Colonic mucosa (tissue), 4 donors: ENCODE data around the gene RHBDF1. TPM values are rescaled to one million over a fixed set of nuclear protein-coding genes. Genes with fewer than 3 reads are reported as not detected.

Experiments used
- DNase-seq: peaks from one replicate; pipeline ENCODE4 v3.0.0-alpha.2; 2020
- H3K27ac ChIP-seq: fragments of 200-600 bp; one replicate; pipeline ENCODE4 v1.8.0; 2021
- H3K27me3 ChIP-seq: fragments of 200-600 bp; one replicate; pipeline ENCODE4 v1.8.0; 2021
- H3K36me3 ChIP-seq: fragments of 200-600 bp; one replicate; pipeline ENCODE4 v1.8.0; 2021
- H3K4me1 ChIP-seq: fragments of 200-600 bp; one replicate; pipeline ENCODE4 v1.8.0; 2021; ENCODE audit warnings: mild to moderate bottlenecking
- H3K4me3 ChIP-seq: fragments of 200-600 bp; one replicate; pipeline ENCODE4 v1.8.0; 2021
- H3K9ac ChIP-seq, 2 donors: one replicate each; pipeline ENCODE4 v1.7.0; 2013; ENCODE audit warnings: control low read depth in 2 of 2, low read depth in 2 of 2, low read length in 2 of 2
- H3K9me3 ChIP-seq: fragments of 200-600 bp; one replicate; pipeline ENCODE4 v1.8.0; 2021
- CTCF ChIP-seq: fragments of 200-600 bp; IDR thresholded peaks from one replicate; pipeline ENCODE4 v1.8.0; 2022; ENCODE audit warnings: antibody characterized with exemption, mild to moderate bottlenecking
- intact Hi-C: fragments of 100-400 bp; cut with DNase I; formaldehyde crosslinking; loops from one replicate; pipeline ENCODE4 v1.14.1; 2022
- total RNA-seq, 2 donors: library from RNA; stranded (reverse); fragmentation: NEBNext Ultra II Directional in 1 of 2; extraction: Animal tissue kit (Norgen Biotek cat#: 25700) in 1 of 2; gene quantifications; one replicate each; pipeline ENCODE4 v1.2.1, GENCODE V29; 2021
- donor health status: healthy.
- donor health status: DM: no; HTN: no; CAD: no.
- donor health status: DM: no; HTN: no; CAD: no.

The RHBDF1 gene
- total RNA-seq, 2 donors from 2014 or later, result 28.6 to 35.3 TPM

- H3K27me3 ChIP-seq, result no peaks in the 10 kb centered on the region
- intact Hi-C loops, result no loop called here
- peak overlapping the region; percentile 96 for H3K27ac ChIP-seq
- DNase-seq, result peak; percentile 34
- no peaks in the 10 kb centered on the region for H3K36me3 ChIP-seq
- peak overlapping the region; percentile 95 for H3K4me3 ChIP-seq
- no peak for TF ChIP-seq CTCF
- H3K9ac ChIP-seq, result peak overlapping the region; percentile 47 to 99
- H3K4me1 ChIP-seq, result peaks cover 14% of the 10 kb centered on the region
- H3K9me3 ChIP-seq, result no peaks in the 10 kb centered on the region
Observed at GRCh38 chr16:78444-79150, 6.2 kb upstream of the RHBDF1 start.

DNA sequence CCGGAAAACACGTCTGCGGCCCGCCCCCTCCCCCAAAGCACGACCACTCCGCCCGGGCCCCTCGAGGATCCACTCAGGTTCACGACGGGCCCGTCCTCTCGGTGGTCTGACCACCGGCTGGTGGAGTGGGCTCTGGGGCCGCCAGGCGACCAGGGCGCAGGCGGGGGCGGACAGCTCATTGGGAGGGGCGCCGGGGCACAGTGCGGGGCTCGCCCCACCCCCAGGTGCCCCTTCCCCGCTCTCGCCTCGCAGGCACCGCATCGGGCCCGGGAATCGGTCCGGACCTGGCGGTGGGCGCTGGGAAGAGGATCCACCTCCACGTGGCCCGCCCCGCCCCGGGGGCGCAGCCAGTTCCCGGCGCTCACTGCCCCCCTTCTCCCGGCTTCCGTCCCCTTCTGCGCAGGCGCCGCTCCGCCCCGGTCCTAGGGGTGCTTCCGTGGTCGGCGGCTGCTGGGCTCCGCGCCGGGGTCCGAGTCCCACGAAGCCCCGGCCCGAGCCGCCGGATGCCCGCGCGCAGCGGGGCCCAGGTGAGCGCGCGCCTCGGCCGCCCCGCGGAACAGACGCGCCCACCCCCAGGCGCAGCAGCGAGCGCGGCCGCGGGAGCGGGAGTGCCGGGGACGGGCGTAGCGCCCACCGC lies 5.5 kb upstream of the RHBDF1 start, which contains the start of gene MPG:
Gene MPG (plus strand): TSS at position 419 of the 637 bp plus-strand sequence. CDS start 85 bp downstream, at position 504.
- Histone ChIP-seq H3K9me3 (no peaks in the 10 kb centered on the region), H3K36me3 (no peaks in the 10 kb centered on the region), H3K4me3 (peak within 1 kb of the TSS; percentile 95), H3K27ac (peak within 1 kb of the TSS; percentile 96), H3K4me1 (peaks cover 18% of the 10 kb centered on the region), H3K9ac (peak within 1 kb of the TSS; percentile 78 to 99), H3K27me3 (no peaks in the 10 kb centered on the region)
- no peak for TF ChIP-seq CTCF
- intact Hi-C loops, result no loop called here
- peak; percentile 90 for DNase-seq

GRCh38 chr16:77273-77806 lies 4.9 kb upstream of the RHBDF1 start:
- no peak for TF ChIP-seq CTCF
- peak overlapping the region; percentile 78 to 99 for H3K9ac ChIP-seq

GRCh38 chr16:76535-77272 lies 4.3 kb upstream of the RHBDF1 start:
- no peaks in the 10 kb centered on the region for H3K27me3 ChIP-seq
- intact Hi-C loops, result no loop called here
- H3K4me3 ChIP-seq, result peak overlapping the region; percentile 95
- H3K4me1 ChIP-seq, result peaks cover 18% of the 10 kb centered on the region
- peak; percentile 83 for DNase-seq
- H3K36me3 ChIP-seq, result no peaks in the 10 kb centered on the region
- H3K9ac ChIP-seq, result peak overlapping the region; percentile 78 to 99
- no peaks in the 10 kb centered on the region for H3K9me3 ChIP-seq
- H3K27ac ChIP-seq, result peak overlapping the region; percentile 96
- TF ChIP-seq CTCF, result no peak

More at GRCh38 chr16:77273-77806, 4.9 kb upstream of the RHBDF1 start:
- Histone ChIP-seq H3K27ac (peak overlapping the region; percentile 96), H3K4me3 (peak overlapping the region; percentile 95), H3K36me3 (no peaks in the 10 kb centered on the region), H3K4me1 (peaks cover 18% of the 10 kb centered on the region), H3K9me3 (no peaks in the 10 kb centered on the region), H3K27me3 (no peaks in the 10 kb centered on the region)
- peak; percentile 56 for DNase-seq
- intact Hi-C loops, result no loop called here
